Loucy (cell line): Measurements from ENCODE around the gene VAV3.

Experiments used
- H2AFZ ChIP-seq: fragments of 200-600 bp; sonication (generic); 2 replicates; pipeline ENCODE4 v1.6.0; 2016; ENCODE audit warnings: antibody characterized with exemption, mild to moderate bottlenecking, low read length, moderate library complexity
- H3F3A ChIP-seq: fragments of 200-600 bp; 2 replicates; pipeline ENCODE4 v1.6.0; 2016; ENCODE audit warnings: antibody characterized with exemption, low read depth, mild to moderate bottlenecking
- H3K27me3 ChIP-seq: fragments of 200-600 bp; sonication (generic); 2 replicates; pipeline ENCODE4 v1.6.1; 2014; ENCODE audit warnings: low read length, mild to moderate bottlenecking; ENCODE audit not compliant: insufficient read depth, poor library complexity, severe bottlenecking
- H3K36me3 ChIP-seq: fragments of 200-600 bp; sonication (generic); 2 replicates; pipeline ENCODE4 v1.6.1; 2016; ENCODE audit warnings: low read length; ENCODE audit not compliant: insufficient read depth
- H3K4me1 ChIP-seq: fragments of 200-600 bp; sonication (generic); 2 replicates; pipeline ENCODE4 v1.5.1; 2014; ENCODE audit warnings: low read length, mild to moderate bottlenecking; ENCODE audit not compliant: insufficient read depth, poor library complexity, severe bottlenecking
- H3K4me2 ChIP-seq: fragments of 200-600 bp; sonication (generic); 2 replicates; pipeline ENCODE4 v1.6.0; 2014; ENCODE audit warnings: antibody characterized with exemption, low read length, low read depth, mild to moderate bottlenecking; ENCODE audit not compliant: poor library complexity, severe bottlenecking
- H3K4me3 ChIP-seq: fragments of 200-600 bp; sonication (generic); 2 replicates; pipeline ENCODE4 v1.5.1; 2014; ENCODE audit warnings: low read length, mild to moderate bottlenecking, mixed read lengths; ENCODE audit not compliant: poor library complexity, severe bottlenecking
- H3K79me2 ChIP-seq: fragments of 200-600 bp; sonication (generic); 2 replicates; pipeline ENCODE4 v1.6.1; 2014; ENCODE audit warnings: low read length; ENCODE audit not compliant: insufficient read depth
- H3K9ac ChIP-seq: fragments of 200-600 bp; sonication (generic); 2 replicates; pipeline ENCODE4 v1.6.0; 2014; ENCODE audit warnings: mild to moderate bottlenecking, low read depth, low read length, moderate library complexity; ENCODE audit not compliant: poor library complexity, severe bottlenecking
- H3K9me2 ChIP-seq: fragments of 200-600 bp; sonication (generic); replicated peaks from 2 replicates; pipeline ENCODE4 v1.6.1; 2016; ENCODE audit warnings: low read depth, low read length, mixed read lengths
- H3K9me3 ChIP-seq: fragments of 200-600 bp; sonication (generic); 2 replicates; pipeline ENCODE4 v1.6.1; 2014; ENCODE audit warnings: mild to moderate bottlenecking, antibody characterized with exemption, low read length, low read depth; ENCODE audit not compliant: insufficient read depth
- H4K20me1 ChIP-seq: fragments of 200-600 bp; sonication (generic); 2 replicates; pipeline ENCODE4 v1.6.0; 2014; ENCODE audit warnings: antibody characterized with exemption, low read length, mild to moderate bottlenecking; ENCODE audit not compliant: insufficient read depth, poor library complexity, severe bottlenecking
- CTCF ChIP-seq: fragments of 200-600 bp; sonication (generic); conservative IDR thresholded peaks from 2 replicates; pipeline ENCODE4 v1.5.1; 2014; ENCODE audit warnings: mild to moderate bottlenecking, antibody characterized with exemption, low read length
- EZH2phosphoT487 ChIP-seq: fragments of 200-600 bp; IDR thresholded peaks from 2 replicates; pipeline ENCODE4 v1.6.1; 2018; ENCODE audit warnings: antibody characterized with exemption, mild to moderate bottlenecking, moderate library complexity, borderline replicate concordance

VAV3 gene

GRCh38 chr1:107538502-107538901, 426.5 kb downstream of the VAV3 start:
- H3K9me3 ChIP-seq = no peaks in the 10 kb centered on the region
- H3K79me2 ChIP-seq = no peaks in the 10 kb centered on the region
- no peak overlapping the region for H3K4me2 ChIP-seq
- H4K20me1 ChIP-seq = no peaks in the 10 kb centered on the region
- H3K4me3 ChIP-seq = no peak overlapping the region
- H3K36me3 ChIP-seq = no peaks in the 10 kb centered on the region
- no peak for TF ChIP-seq CTCF
- TF ChIP-seq EZH2phosphoT487 = no peak
- H3K9ac ChIP-seq = no peak overlapping the region
- H3K9me2 ChIP-seq = no peaks in the 10 kb centered on the region
- H3K27me3 ChIP-seq = no peaks in the 10 kb centered on the region
- H3K4me1 ChIP-seq = peaks cover 10% of the 10 kb centered on the region
- H2AFZ ChIP-seq = no peak overlapping the region
- H3F3A ChIP-seq = no peaks in the 10 kb centered on the region

- Histone ChIP-seq H3K4me1 (peaks cover 10% of the 10 kb centered on the region), H3K4me2 (no peak overlapping the region), H3K9me3 (no peaks in the 10 kb centered on the region), H3K4me3 (no peak overlapping the region), H3K27me3 (no peaks in the 10 kb centered on the region), H3K36me3 (no peaks in the 10 kb centered on the region), H2AFZ (peak overlapping the region; percentile 48; the same call in 1 of the 2 replicates), H3K79me2 (no peaks in the 10 kb centered on the region), H3F3A (no peaks in the 10 kb centered on the region), H3K9me2 (no peaks in the 10 kb centered on the region), H4K20me1 (no peaks in the 10 kb centered on the region), H3K9ac (no peak overlapping the region)
- no peak for TF ChIP-seq CTCF
- no peak for TF ChIP-seq EZH2phosphoT487
These were observed 428.7 kb downstream of the VAV3 start for GRCh38 chr1:107536266-107536665.

- H3K9me3 ChIP-seq = no peaks in the 10 kb centered on the region
- H4K20me1 ChIP-seq = no peaks in the 10 kb centered on the region
- TF ChIP-seq EZH2phosphoT487 (no peak), CTCF (no peak)
- no peak overlapping the region for H3K4me2 ChIP-seq
- no peaks in the 10 kb centered on the region for H3K79me2 ChIP-seq
- H3K36me3 ChIP-seq = no peaks in the 10 kb centered on the region
- peaks cover 10% of the 10 kb centered on the region for H3K4me1 ChIP-seq
- no peaks in the 10 kb centered on the region for H3F3A ChIP-seq
- H3K9me2 ChIP-seq = no peaks in the 10 kb centered on the region
- no peaks in the 10 kb centered on the region for H3K27me3 ChIP-seq
- no peak overlapping the region for H3K9ac ChIP-seq
- no peak overlapping the region for H2AFZ ChIP-seq
- no peak overlapping the region for H3K4me3 ChIP-seq
These were observed 429.9 kb downstream of the VAV3 start for GRCh38 chr1:107535091-107535490.
